H9 (cell line): ENCODE results near the gene ADCY5. TPM values are rescaled to one million over a fixed set of nuclear protein-coding genes. Genes with fewer than 3 reads are reported as not detected.

Experiments
- DNase-seq: peaks from one replicate; pipeline ENCODE4 v3.0.0-alpha.2; 2017
- H2AFZ ChIP-seq: one replicate; pipeline ENCODE4 v1.6.1; 2013; ENCODE audit warnings: mild to moderate bottlenecking, low read length, control low read depth, moderate library complexity
- H2AK5ac ChIP-seq: 2 replicates; pipeline ENCODE4 v1.6.1; 2013; ENCODE audit warnings: low read length, control low read depth, mixed read lengths; ENCODE audit not compliant: insufficient read length
- H2BK120ac ChIP-seq: one replicate; pipeline ENCODE4 v1.6.1; 2013; ENCODE audit warnings: low read depth, mild to moderate bottlenecking, low read length, control low read depth, inconsistent platforms; ENCODE audit not compliant: poor library complexity, severe bottlenecking
- H2BK12ac ChIP-seq: 2 replicates; pipeline ENCODE4 v1.6.1; 2013; ENCODE audit warnings: low read length, control low read depth, mixed read lengths, low read depth; ENCODE audit not compliant: insufficient read length
- H2BK15ac ChIP-seq: 2 replicates; pipeline ENCODE4 v1.6.1; 2013; ENCODE audit warnings: low read depth, low read length, control low read depth
- H2BK20ac ChIP-seq: one replicate; pipeline ENCODE4 v1.6.1; 2013; ENCODE audit warnings: low read depth, mild to moderate bottlenecking, low read length, control low read depth, inconsistent platforms; ENCODE audit not compliant: poor library complexity, severe bottlenecking
- H2BK5ac ChIP-seq: 2 replicates; pipeline ENCODE4 v1.6.1; 2013; ENCODE audit warnings: low read length, control low read depth, mixed read lengths; ENCODE audit not compliant: insufficient read length
- H3K14ac ChIP-seq: 2 replicates; pipeline ENCODE4 v1.6.1; 2013; ENCODE audit warnings: low read length, control low read depth; ENCODE audit not compliant: insufficient read depth
- H3K18ac ChIP-seq: 2 replicates; pipeline ENCODE4 v1.6.1; 2013; ENCODE audit warnings: low read depth, mild to moderate bottlenecking, mixed read lengths, low read length, control low read depth; ENCODE audit not compliant: insufficient read length
- H3K23ac ChIP-seq: 2 replicates; pipeline ENCODE4 v1.6.1; 2013; ENCODE audit warnings: low read length, control low read depth, mixed read lengths, low read depth; ENCODE audit not compliant: insufficient read length
- H3K23me2 ChIP-seq: 2 replicates; pipeline ENCODE4 v1.6.1; 2013; ENCODE audit warnings: low read depth, mild to moderate bottlenecking, mixed read lengths, low read length, control low read depth; ENCODE audit not compliant: insufficient read length, poor library complexity, severe bottlenecking
- H3K27ac ChIP-seq: 2 replicates; pipeline ENCODE4 v1.5.1; 2013; ENCODE audit warnings: low read length, control low read depth, mixed read lengths, low read depth; ENCODE audit not compliant: insufficient read length
- H3K27me3 ChIP-seq: 2 replicates; pipeline ENCODE4 v1.6.1; 2013; ENCODE audit warnings: low read length, control low read depth, inconsistent platforms; ENCODE audit not compliant: insufficient read depth
- H3K4ac ChIP-seq: 2 replicates; pipeline ENCODE4 v1.6.1; 2013; ENCODE audit warnings: low read depth, mild to moderate bottlenecking, control low read depth, inconsistent platforms, low read length, moderate library complexity
- H3K4me1 ChIP-seq: 2 replicates; pipeline ENCODE4 v1.6.1; 2013; ENCODE audit warnings: low read length, control low read depth, inconsistent platforms; ENCODE audit not compliant: insufficient read depth
- H3K4me2 ChIP-seq: 2 replicates; pipeline ENCODE4 v1.6.1; 2013; ENCODE audit warnings: low read length, control low read depth, mixed read lengths; ENCODE audit not compliant: insufficient read length, insufficient read depth
- H3K56ac ChIP-seq: 2 replicates; pipeline ENCODE4 v1.6.1; 2013; ENCODE audit warnings: low read depth, mild to moderate bottlenecking, mixed read lengths, low read length, control low read depth; ENCODE audit not compliant: insufficient read length
- H3K79me1 ChIP-seq: 2 replicates; pipeline ENCODE4 v1.6.1; 2013; ENCODE audit warnings: low read depth, mild to moderate bottlenecking, moderate library complexity, low read length, control low read depth, inconsistent platforms; ENCODE audit not compliant: insufficient read depth, poor library complexity, severe bottlenecking
- H3K79me2 ChIP-seq: 2 replicates; pipeline ENCODE4 v1.6.1; 2013; ENCODE audit warnings: low read length, control low read depth, inconsistent platforms; ENCODE audit not compliant: insufficient read depth
- H3K9ac ChIP-seq: 2 replicates; pipeline ENCODE4 v1.6.1; 2013; ENCODE audit warnings: low read length, control low read depth, mixed read lengths; ENCODE audit not compliant: insufficient read length; ENCODE audit errors: extremely low read depth
- H3K9me3 ChIP-seq: one replicate; pipeline ENCODE4 v1.6.1; 2013; ENCODE audit warnings: low read depth, low read length, inconsistent platforms; ENCODE audit not compliant: control insufficient read depth
- H3T11ph ChIP-seq: one replicate; pipeline ENCODE4 v1.6.1; 2013; ENCODE audit warnings: mild to moderate bottlenecking, low read length, control low read depth, inconsistent platforms
- H4K20me1 ChIP-seq: one replicate; pipeline ENCODE4 v1.6.1; 2013; ENCODE audit not compliant: control insufficient read depth, insufficient read length, insufficient read depth
- H4K5ac ChIP-seq: 2 replicates; pipeline ENCODE4 v1.6.1; 2013; ENCODE audit warnings: low read depth, mild to moderate bottlenecking, mixed read lengths, low read length, control low read depth; ENCODE audit not compliant: insufficient read length
- H4K8ac ChIP-seq: replicated peaks from 2 replicates; pipeline ENCODE4 v1.6.1; 2013; ENCODE audit warnings: low read length, control low read depth, mixed read lengths, low read depth; ENCODE audit not compliant: insufficient read length
- H4K91ac ChIP-seq: 2 replicates; pipeline ENCODE4 v1.6.1; 2013; ENCODE audit warnings: low read depth, mild to moderate bottlenecking, moderate library complexity, mixed read lengths, low read length, control low read depth; ENCODE audit not compliant: insufficient read length
- H3K27ac Mint-ChIP-seq, 3 experiments: 2 replicates in 2 of 3; 3 replicates in 1 of 3; pipeline ENCODE4 v1.8.0; 2020 to 2021; ENCODE audit warnings: mixed read lengths in 3 of 3, mild to moderate bottlenecking in 1 of 3, moderate library complexity in 1 of 3
- H3K27me3 Mint-ChIP-seq: 2 replicates; pipeline ENCODE4 v1.8.0; 2021; ENCODE audit warnings: low read depth, mild to moderate bottlenecking, moderate library complexity, mixed read lengths
- H3K36me3 Mint-ChIP-seq, 3 experiments: 2 replicates in 2 of 3; 3 replicates in 1 of 3; pipeline ENCODE4 v1.8.0; 2020 to 2021; ENCODE audit warnings: low read depth in 3 of 3, mixed read lengths in 3 of 3; ENCODE audit not compliant: insufficient read depth in 1 of 3
- H3K4me1 Mint-ChIP-seq, 2 experiments: 2 replicates each; pipeline ENCODE4 v1.8.0; 2020; ENCODE audit warnings: mixed read lengths in 2 of 2
- H3K4me3 Mint-ChIP-seq, 2 experiments: 2 replicates in 1 of 2; 3 replicates in 1 of 2; pipeline ENCODE4 v1.8.0; 2020 to 2021; ENCODE audit warnings: mild to moderate bottlenecking in 2 of 2, mixed read lengths in 2 of 2, moderate library complexity in 1 of 2
- H3K9me3 Mint-ChIP-seq, 2 experiments: 2 replicates in 1 of 2; 3 replicates in 1 of 2; pipeline ENCODE4 v1.8.0; 2020; ENCODE audit warnings: mild to moderate bottlenecking in 2 of 2, mixed read lengths in 2 of 2, moderate library complexity in 1 of 2
- CTCF ChIP-seq: fragments of 200-600 bp; sonication (generic); conservative IDR thresholded peaks from 3 replicates; pipeline ENCODE4 v1.8.0; 2021; ENCODE audit warnings: antibody characterized with exemption, mild to moderate bottlenecking
- WGBS: extraction: QIAGEN DNeasy Blood & Tissue Kit; methylation state at CpG from one replicate; pipeline ENCODE4 v1.1.7; 2013; ENCODE audit warnings: missing lambda C conversion rate, low lambda C conversion rate, mixed read lengths; ENCODE audit not compliant: insufficient read length; ENCODE audit errors: extremely low coverage; 5-methylcytosine and 5-hydroxymethylcytosine counted together
- total RNA-seq: library from RNA; stranded (reverse); gene quantifications from 2 replicates; pipeline ENCODE4 v1.2.1, GENCODE V29; 2021

The ADCY5 gene
- total RNA-seq, 1 experiment from 2014 or later, result 5.0 TPM

- Histone ChIP-seq H2BK20ac (no peak overlapping the region), H4K91ac (no peak overlapping the region), H3K4me2 (no peak overlapping the region), H3K14ac (peak overlapping the region; percentile 11; the same call in 1 of the 2 replicates), H3K23me2 (no peaks in the 10 kb centered on the region), H3K27ac (no peak overlapping the region), H2BK5ac (no peak overlapping the region), H3K27me3 (no peaks in the 10 kb centered on the region), H4K20me1 (no peaks in the 10 kb centered on the region), H4K8ac (no peak overlapping the region), H3T11ph (no peak overlapping the region), H3K9me3 (no peaks in the 10 kb centered on the region), H2AK5ac (no peak overlapping the region), H3K18ac (no peak overlapping the region), H3K9ac (no peak overlapping the region), H3K4ac (no peak overlapping the region), H3K23ac (no peak overlapping the region), H3K79me1 (no peaks in the 10 kb centered on the region), H2BK15ac (no peak overlapping the region), H3K79me2 (no peaks in the 10 kb centered on the region), H4K5ac (no peak overlapping the region), H2AFZ (no peak overlapping the region), H3K4me1 (no peaks in the 10 kb centered on the region; the same call in 1 of the 2 replicates), H2BK12ac (no peak overlapping the region), H2BK120ac (no peak overlapping the region), H3K56ac (no peak overlapping the region)
- H3K4me3 Mint-ChIP-seq, result no peak overlapping the region
- no peak for DNase-seq
- WGBS, result no CpG with 5 or more reads among the region's 15 CpGs
- H3K27me3 Mint-ChIP-seq, result peaks cover 12% of the 10 kb centered on the region
- peak overlapping the region; percentile 26 to 52 (median 32); a peak in 3 of 7 replicates for H3K27ac Mint-ChIP-seq
- H3K4me1 Mint-ChIP-seq, result peaks cover 33 to 40% of the 10 kb centered on the region in 2 experiments
- H3K36me3 Mint-ChIP-seq, result peaks cover 0 to 5% (median 0%) of the 10 kb centered on the region in 3 experiments; a peak in 2 of 7 replicates
- H3K9me3 Mint-ChIP-seq, result peaks cover under 1 to 4% of the 10 kb centered on the region in 2 experiments
- no peak for TF ChIP-seq CTCF
These were observed 99.1 kb downstream of the ADCY5 start for GRCh38 chr3:123349566-123350435.
